ENCODE data around the gene MGAT5.

- TF ChIP-seq POLR2A (IDR thresholded peaks at IDR 0.05), result no peak
- no peak for TF ChIP-seq CTCF (IDR thresholded peaks at IDR 0.05)
Measured at GRCh38 chr2:134341476-134341875, 87.6 kb downstream of the MGAT5 start.
